Hematopoietic multipotent progenitor cell treated with erythropoietin and hydrocortisone succinate and interleukin-3 and kit ligand, for 17 days (in vitro differentiated cells): Measurements from ENCODE around the gene IRF5.
A peak's percentile ranks its signal among the peaks of the same experiment; 100 is the strongest.

ENCODE experiments used
- DNase-seq: peaks from one replicate; pipeline ENCODE4 v3.0.0-alpha.2; 2015; ENCODE audit warnings: low spot score

The IRF5 gene

GRCh38 chr7:128937647-128938543, at the start of gene IRF5:
Gene IRF5 (plus strand): TSS chr7:128937927. CDS start chr7:128942082, 4,155 bp downstream.
- DNase-seq: no peak

DNA sequence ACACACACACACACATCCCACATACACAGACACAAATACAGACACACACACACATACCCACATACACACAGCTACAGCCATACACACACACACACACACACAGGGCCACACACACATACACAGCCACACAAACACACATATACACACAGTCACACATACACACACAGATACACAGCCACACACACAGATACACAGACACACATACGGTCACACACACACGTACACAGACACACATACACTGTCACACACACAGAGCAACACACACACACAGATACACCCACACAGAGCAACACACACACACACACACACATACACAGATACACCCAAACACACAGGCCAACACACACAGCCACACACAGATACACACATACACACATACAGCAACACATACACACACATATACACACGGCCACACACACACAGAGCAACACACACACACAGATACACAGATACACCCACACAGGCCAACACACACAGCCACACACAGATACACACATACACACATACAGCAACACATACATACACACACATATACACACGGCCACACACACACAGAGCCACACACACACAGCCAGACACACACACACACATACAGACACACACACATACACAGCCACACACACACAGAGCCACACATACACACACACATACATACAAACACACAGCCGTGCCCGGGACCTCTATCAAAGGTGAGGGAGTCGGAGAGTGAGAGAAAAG, 49.5 kb upstream of the IRF5 start:
- no peak for DNase-seq

DNA sequence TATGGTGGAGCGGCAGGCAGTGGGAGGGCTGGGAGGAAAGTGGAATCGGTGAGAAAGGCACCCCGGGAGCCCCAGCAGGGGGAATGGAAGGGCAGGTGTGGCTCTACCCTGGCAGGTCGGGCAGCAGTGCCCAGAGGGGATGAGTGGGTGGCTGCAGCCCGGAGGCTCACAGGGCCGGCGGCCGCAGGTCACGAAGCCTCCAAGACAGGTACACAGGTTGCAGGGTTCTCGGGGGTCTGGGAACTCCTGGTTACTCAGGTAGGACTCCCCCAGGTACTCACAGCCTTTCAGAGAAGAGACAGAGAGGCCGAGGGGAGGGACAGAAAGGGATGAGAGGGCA, 49.0 kb upstream of the IRF5 start:
- DNase-seq: no peak

GRCh38 chr7:128889121-128889520, 48.6 kb upstream of the IRF5 start:
- no peak for DNase-seq

- no peak for DNase-seq
Measured at GRCh38 chr7:128890306-128891109, 47.2 kb upstream of the IRF5 start.

DNA sequence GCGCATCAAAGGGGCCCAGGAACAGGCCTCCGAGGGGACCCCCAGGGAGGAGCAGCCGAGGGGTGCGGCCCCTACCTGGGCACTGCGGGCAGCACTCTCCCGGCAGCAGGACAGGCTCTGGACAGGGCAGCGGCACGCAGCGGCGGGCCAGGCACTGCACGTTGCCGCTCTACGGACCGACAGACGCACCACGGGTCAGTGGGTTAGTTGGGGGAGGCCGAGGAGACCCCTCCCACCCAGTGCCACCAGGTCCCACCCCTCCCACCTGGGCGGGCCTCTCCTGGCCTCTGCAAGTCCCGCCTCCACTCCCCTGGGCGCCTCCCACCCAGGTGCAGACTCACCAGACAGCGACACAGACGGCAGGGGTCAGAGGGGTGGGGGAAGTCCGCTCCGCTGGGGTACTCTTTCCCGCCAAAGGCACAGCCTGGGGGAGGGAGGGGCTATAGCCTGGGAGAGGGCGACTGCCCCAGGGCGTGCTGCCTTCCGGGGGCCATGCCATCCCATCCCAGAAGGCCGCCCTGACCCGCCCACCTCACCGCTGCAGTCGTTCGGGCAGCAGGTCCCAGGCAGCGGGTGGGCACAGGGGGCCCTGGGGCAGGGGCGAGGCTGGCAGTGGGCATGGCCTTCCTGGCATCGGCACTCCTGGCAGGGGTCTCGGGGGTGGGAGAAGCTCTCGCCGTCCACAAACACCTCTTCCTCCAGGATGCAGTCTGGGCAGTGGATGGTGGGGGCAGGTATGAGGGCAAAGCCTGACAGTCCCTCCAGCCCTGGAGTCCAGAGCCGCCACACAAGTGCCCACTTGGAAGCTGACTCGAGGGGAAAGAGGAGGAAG, 46.4 kb upstream of the IRF5 start:
- no peak for DNase-seq

DNA sequence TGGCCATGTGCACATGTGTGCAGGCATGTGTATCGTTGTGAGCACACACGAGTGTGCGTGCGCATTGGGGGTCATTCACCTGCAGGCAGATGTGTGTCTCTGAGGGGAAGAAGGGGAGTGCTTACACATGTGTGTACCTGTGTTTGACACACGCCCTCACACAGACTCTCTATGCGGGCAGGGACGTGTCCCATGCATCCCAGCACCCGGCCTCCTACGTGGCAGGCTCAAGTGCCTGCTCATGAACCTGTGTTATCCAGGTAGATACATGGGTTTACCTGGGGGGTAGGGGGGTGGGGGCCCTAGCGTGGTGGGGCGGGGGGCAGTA, 45.8 kb upstream of the IRF5 start:
- no peak for DNase-seq

- no peak for DNase-seq
Measured at GRCh38 chr7:128892521-128893250, 45.0 kb upstream of the IRF5 start.

DNA sequence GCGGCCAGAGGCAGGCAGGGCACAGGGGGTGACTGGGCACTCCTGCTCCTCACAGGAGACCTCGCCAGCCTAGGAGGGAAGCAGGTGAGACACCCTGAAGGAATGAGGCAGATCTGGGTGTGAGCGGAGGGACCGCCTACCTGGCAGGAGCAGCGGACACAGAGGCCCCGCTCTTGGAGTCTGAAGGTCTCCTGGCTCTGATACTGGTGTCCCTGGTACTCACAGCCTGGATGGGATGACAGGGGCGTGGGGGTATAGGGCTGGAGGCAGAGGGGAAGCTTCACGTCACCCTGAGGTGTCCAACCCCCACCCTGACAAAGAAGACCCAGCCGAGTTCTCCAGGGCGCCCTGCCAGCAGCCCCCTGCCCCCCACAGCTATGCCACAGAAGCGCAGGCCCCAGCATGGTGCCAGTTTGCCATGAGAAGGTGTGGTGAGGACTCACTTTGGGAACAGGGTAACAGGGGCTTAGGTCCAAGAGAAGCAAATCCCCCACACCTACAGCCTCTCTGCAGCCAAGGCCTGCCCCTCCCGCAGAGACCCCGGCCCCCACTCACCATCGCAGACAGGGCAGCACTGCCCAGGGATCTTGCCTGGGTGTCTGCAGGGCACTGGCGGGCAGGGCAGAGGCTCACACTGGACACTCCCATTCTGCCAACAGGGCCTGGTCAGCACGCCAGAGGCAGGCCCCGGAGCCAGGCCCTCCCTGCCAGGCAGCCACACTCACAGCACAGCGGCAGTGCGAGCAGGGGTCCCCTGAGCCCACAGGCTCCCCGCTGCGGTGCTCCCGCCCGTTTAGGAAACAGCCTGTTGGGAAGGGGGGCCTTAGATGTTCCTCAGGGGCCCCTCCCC, 44.3 kb upstream of the IRF5 start:
- DNase-seq: no peak

GRCh38 chr7:128894101-128894440, 43.7 kb upstream of the IRF5 start:
- DNase-seq: no peak

GRCh38 chr7:128895320-128895719, 42.4 kb upstream of the IRF5 start:
- DNase-seq: no peak

GRCh38 chr7:128899392-128899791, 38.3 kb upstream of the IRF5 start:
- DNase-seq: no peak

DNA sequence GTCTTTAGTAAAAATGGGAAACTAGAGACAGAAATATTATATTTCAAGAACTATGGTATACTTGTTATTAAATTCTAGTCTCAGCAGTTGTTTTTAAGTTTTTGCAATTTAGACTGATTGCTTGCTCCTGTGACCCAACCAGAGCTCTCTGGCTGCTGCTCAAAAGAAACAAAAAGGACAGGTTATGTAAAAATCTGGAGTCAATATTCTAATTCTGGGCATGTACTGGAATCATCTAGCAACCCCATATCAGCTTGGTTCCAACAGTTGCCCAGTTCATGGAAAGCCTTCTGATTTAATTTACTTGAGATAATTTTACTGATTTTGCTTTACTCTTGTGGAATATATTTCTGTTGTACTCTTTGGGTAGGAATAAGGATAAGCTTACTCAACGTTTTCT, 37.5 kb upstream of the IRF5 start:
- no peak for DNase-seq

GRCh38 chr7:128902761-128903585, 34.8 kb upstream of the IRF5 start:
- DNase-seq: no peak

DNA sequence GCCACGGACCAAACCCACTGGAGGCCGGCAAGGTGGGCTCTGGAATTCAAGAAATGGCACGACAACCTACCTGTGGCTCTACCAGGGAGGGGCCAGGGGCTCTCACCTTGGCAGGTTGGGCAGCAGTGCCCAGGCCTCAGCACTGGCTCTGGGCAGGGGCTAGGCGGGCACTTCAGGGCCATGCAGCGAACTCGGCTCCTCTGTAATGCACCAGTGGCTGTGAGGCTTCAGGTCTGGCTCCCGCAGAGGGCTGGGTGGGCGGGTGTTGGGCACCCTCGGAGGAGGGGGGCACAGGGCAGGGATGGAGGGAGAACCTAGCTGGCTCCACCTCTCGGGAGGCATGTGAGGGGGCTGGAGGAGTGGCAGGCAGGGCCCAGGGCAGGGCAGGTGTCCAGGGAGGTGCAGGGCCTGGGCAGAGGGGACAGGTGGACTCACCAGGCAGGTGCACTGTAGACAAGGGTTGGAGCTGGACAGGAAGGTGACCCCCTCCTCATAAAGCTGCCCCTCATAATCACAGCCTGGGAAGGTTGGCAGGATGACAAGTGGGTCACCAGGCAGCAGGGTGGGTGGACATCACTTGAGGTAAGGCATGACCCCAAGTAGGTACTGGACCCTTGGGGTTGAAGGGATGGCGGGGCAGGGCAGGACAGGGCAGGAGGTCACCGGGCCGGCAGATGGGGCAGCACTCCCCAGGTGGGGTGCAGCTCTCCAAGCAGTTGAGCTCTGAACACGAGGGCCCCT, 33.9 kb upstream of the IRF5 start:
- DNase-seq: no peak

DNA sequence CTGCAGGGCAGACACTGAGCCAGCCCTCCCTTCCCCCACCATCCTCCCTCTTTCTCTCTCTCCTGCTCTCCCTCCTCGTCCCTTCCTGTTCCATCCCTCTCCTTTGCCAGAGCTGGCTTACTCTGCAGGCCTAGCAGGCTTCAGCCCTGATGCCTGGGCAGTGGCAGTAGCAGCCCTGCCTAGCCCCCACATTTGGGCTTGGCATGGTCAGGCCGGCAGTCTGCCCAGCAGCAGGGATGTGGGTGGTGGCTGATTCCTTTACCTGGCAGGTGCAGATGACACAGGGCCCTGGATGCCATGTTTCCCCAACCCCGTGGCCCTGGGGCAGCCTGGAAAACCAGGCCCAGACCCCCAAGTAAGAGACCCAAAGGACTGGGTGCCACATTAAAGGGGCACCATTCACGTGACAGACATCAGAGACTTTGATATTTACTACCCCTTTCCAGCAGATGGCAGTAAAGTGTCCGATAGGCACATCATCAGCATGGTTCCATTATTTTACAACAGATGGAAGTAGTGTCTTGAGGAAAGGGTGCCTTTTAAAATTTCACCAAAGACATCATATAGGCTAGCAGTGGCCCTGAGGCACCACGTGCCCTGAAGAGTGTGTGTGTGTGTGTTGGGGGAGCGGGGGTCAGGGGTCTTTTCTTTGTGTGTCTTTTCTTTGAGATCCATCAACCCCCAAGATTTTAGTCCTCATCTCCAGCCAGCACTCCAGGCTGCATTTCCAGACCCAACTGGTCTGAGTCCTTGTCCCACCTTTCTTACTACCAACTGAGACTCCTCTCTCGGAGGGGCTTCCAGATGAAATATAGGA, 33.1 kb upstream of the IRF5 start:
- DNase-seq: peak; percentile 50

DNA sequence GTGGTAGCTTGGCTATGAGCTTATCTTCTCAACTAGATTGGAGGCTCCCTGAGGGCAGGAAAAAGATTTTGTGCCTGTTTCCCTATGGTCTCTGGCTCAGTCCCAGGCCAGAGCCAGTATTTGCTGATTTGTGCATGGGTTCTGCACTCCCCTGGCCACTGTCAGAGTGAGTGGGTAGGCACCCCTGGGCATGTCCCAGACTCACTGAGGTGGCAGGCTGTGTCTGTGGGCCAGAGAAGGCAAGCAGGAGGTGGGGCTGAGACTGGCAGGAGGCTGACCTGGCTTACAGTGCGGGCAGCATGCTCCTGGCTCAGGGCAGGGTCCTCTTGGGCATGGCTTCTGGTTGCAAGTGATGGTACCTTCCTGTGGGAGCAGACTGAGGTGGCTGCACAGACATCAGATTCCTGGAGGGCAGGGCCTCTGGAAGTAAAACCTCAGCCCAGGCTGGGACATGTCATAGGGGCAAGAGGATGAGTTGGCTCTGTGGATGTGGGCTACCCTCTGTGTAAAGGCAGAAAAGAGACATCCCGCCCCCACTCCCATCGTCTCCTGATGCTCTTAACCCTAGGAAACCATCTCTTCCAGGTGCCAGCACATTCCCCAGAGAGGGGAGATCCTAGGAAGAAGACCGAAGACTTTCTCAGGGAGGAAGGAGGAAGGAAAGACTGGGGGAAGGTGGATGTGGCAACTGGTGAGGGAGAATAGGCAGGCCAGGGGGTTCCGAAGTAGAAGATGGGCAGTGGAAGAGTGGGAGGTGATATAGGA, 31.5 kb upstream of the IRF5 start:
- no peak for DNase-seq
